ENCODE results near the gene ATAD3B.
A peak's percentile ranks its signal among the peaks of the same experiment; 100 is the strongest.
"Not testable (repeated sequence)": the region's sequence is repeated elsewhere in the genome, so short reads cannot be mapped to it uniquely, and the experiment has no call there.

Gene ATAD3B

DNA sequence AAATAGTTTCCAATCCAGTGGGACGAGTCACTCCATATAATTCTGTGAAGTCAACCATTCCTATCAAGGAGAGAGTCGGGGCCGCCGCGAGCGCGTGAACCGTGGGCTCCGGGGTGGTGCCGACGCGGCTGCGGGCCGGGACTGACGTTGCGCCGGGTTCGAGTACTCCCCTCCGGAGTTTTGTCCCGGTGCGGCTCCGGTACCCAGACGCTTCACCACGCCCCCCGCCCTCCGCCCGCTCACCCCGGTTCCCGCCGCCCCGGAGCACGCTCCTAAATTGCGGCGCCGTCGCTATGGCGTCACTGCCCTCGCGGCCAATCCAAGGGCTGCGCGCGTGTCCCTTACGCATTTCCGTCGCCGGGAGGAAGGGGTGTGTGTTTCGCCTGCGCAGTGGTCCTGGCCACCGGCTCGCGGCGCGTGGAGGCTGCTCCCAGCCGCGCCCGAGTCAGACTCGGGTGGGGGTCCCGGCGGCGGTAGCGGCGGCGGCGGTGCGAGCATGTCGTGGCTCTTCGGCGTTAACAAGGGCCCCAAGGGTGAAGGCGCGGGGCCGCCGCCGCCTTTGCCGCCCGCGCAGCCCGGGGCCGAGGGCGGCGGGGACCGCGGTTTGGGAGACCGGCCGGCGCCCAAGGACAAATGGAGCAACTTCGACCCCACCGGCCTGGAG, at the start of gene ATAD3B:
Gene ATAD3B (plus strand): TSS at position 377 of the 664 bp plus-strand sequence. CDS start 120 bp downstream, at position 497.
- peak; percentile 94 for DNase-seq (ENCODE audit: low spot score)

GRCh38 chr1:1421907-1422464, 49.6 kb upstream of the ATAD3B start:
- DNase-seq (ENCODE audit: low spot score), result peak; percentile 21

GRCh38 chr1:1422465-1423244, 48.9 kb upstream of the ATAD3B start:
- peak; percentile 5 for DNase-seq (ENCODE audit: low spot score)

DNA sequence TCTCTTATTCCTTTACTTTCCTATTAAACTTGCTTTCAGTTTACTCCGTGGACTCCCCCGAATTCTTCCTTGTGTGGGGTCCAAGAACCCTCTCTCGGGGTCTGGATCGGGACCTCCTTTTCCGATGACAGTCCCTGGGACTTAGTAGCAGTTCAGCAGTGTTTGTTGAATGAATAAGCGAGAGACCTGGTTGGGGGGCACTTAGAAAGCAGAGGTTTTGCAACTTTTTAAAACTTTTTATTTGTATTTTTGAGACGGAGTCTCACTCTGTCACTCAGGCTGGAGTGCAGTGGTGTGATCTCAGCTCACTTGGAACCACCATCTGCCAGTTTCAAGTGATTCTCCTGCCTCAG, 48.3 kb upstream of the ATAD3B start:
- DNase-seq (ENCODE audit: low spot score), result no peak

- DNase-seq (ENCODE audit: low spot score), result no peak
Measured at GRCh38 chr1:1424707-1425106, 46.9 kb upstream of the ATAD3B start.

GRCh38 chr1:1425426-1425752, 46.2 kb upstream of the ATAD3B start:
- DNase-seq (ENCODE audit: low spot score), result no peak

DNA sequence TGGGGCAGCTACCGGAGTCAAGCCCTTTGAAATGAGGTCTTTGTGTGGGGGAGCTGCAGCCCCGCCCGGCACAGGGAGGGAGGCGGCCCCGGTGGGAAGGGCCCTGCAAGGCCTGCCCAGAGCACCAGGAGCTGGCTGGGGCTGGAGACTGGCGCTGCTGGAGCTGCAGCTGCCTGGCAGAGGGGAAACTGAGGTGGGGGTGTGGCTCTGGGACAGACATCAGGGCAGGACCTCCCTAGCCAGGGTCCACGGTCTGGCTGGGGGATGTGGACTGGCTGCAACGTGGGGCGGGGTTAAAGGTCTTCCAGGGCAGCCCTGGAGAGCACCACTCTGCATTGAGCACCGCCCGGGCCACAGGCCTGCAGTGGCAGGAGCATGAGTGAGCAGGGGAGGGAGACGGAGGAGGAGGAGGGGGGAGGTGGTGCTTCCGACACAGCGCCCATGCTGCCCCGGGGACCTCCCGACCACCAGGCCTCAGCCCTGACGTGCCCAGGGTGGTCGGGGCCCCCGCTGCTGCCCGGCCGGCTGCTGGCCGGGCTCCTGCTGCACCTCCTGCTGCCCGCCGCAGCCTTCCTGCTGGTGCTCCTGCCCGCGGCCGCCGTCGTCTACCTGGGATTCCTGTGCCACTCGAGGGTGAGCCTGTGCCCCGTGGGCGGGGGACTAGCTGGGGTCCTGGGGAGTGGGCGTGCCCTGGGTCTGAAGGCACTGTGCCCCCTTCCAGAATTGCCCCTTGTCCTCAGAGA, 45.6 kb upstream of the ATAD3B start:
- peak; percentile 37 for DNase-seq (ENCODE audit: low spot score)

DNA sequence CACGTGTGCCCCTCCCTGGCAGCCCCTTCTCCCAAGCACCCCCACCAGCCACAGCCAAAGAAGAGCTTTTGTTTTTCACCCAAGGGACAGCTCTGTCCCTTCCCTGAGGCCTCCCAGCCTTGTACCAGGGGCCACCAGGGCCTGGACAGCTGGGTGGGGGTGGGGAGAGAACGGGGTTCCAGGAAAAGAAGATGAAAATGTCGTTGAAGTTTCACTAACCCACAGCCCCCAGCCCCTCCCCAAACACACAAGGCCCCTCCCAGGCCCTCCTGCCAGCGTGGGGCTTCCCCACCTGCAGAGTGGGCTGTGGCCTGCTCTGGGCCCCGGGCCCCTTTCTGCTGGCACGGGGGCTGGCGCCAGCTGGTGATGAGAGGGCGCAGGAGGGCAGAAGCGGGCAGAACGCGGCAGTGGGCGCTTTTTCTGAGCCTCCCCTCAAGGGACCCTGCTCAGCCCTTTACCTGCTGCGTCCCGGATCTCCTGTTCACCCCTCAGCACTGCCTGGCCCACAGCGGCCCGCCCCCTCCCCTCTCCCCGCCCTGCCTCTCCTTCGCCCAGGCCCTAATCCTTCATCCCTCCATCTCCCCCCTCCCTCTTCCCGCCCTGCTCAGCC, 45.0 kb upstream of the ATAD3B start:
- peak; percentile 67 for DNase-seq (ENCODE audit: low spot score)

- peak; percentile 70 for DNase-seq (ENCODE audit: low spot score)
Measured at GRCh38 chr1:1427106-1427819, 44.3 kb upstream of the ATAD3B start.

DNA sequence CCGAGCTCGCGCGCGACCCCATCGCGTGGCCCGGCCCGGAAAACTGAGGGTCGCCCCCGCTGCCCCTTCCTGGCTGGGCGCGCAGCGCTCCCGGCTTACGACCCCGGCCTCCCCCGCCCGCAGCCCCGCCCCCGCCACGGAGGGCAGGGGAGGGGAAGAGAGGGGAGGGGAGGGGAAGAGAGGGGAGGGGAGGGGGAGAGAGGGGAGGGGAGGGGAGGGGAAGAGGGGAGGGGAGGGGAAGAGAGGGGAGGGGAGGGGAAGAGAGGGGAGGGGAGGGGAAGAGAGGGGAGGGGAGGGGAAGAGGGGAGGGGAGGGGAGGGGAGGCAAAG, 43.8 kb upstream of the ATAD3B start:
- DNase-seq (ENCODE audit: low spot score), result no peak

DNA sequence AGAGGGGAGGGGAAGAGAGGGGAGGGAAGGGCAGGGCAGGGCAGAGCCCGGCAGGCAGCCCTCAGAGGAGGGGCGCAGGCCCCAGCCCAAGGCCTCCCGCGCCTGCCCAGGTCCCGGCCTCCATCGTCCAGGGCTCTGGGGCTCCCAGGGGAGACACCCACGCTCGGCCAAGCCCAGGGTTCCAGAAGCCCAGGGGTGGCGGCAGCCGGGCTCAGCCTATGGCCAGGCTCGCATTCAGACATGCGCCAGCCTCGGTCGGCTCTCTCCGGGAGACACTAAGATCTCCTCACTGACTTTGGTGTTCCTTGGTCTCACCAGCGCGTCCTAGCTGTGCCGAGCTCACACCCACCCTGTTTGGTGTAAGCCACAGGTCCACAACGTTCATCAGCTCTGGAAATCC, 43.4 kb upstream of the ATAD3B start:
- DNase-seq (ENCODE audit: low spot score), result peak; percentile 36

DNA sequence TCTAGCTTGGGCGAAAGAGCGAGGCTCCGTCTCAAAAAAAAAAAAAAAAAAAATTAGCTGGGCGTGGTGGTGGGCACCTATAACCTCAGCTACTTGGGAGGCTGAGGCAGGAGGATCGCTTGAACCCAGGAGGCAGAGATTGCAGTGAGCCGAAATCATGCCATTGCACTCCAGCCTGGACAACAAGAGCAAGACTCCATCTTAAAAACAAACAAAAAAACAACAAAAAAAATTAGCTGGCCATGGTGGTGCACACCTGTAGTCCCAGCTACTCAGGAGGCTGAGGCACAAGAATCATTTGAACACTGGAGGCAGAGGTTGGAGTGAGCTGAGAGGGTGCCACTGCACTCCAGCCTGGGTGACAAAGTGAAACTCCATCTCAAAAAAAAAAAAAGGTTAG, 42.6 kb upstream of the ATAD3B start:
- not testable (repeated sequence) for DNase-seq (ENCODE audit: low spot score)

DNA sequence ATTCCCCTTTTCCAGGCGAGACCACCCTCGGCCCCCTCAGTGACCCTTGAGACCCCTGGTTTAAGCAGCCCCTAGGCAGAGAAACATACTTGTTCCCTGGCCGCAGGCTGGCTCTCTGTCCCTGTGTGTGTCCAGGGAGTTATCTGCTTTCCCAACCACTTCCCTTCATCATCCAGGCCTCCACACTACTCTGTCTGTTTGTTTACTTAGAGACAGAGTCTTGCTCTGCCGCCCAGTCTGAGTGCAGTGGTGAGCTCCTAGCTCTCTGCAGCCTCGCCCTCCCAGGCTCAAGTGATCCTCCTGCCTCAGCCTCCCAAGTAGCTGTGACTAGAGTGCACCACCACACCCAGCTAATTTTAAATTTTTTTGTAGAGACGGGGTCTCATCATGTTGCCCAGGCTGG, 41.9 kb upstream of the ATAD3B start:
- no peak for DNase-seq (ENCODE audit: low spot score)

DNA sequence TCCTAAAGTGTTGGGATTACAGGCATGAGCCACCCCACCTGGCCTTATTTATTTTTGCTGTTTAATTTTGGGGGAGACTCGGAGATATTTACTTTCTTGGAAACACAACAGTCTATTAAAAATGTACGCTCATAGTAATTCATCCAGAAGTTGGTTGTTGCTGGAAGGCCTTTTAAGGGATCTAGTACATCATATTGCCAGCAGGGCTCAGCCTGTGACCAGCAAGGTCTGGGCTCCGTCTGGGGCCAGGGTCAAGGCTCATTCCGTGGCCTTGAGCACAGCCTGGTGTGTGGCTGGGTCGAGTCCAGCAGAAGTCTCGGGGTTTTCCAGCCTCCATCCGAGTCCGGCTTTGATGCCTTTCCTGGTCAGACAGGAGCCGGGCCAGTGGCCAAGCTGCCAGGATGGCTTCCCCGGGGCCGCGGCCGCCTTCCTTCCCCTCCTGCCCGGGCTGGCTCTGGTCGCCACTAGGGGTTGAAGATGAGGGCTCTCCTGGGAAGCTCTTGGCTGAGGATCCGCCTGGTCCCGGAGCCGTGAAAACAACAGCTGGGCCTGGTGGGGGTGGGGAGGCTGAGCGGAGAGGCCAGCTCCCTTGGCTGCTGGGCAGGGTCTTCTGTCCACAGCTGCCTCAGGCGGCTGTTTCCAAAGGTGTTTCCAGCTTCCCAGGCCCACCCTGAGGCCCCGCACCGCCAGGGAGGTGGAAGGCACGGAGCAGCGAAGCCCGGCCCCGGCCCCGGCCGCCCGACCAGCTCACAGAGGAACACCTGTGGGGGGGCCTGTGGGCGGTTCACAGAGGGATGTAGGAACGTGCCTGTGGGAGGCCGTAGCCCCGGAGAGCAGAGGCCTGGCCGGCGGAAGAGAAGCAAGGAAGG, 41.2 kb upstream of the ATAD3B start:
- DNase-seq (ENCODE audit: low spot score), result peak; percentile 79

GRCh38 chr1:1430992-1431844, 40.3 kb upstream of the ATAD3B start:
- no peak for DNase-seq (ENCODE audit: low spot score)

- DNase-seq (ENCODE audit: low spot score), result no peak
Measured at GRCh38 chr1:1431845-1432273, 39.7 kb upstream of the ATAD3B start.

DNA sequence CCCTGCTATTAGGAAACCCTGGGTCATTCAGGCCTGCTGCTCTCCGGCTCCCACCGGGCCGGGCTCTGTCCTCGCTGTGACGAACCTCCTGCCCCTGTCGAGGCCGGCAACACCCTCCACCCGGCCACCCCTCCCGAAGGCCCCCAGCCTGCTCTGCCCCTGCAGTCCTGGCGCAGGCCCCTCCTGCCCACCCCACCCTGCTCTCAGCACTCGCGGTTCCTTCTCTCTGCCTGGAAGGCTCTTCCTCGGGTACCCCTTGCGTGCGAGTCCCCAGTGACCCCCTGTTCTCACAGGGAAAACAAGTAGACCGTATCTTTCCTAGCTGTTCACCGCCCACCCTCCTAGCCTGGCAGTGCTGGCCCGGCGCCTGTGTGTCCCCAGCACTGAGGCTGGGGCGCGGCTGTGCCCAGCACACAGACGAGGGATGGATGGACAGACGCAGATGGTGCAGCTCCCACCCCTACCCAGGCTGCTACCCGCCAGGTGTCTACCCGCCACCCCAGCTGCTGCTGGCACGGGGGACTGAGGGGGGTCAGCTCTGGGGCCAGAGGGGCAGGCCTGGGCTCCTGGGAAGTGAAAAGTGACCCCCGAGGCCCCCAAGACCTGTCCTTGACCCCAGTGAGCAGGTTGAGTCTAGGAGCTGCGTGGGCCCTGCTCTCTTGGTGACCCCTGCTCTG, 39.2 kb upstream of the ATAD3B start:
- no peak for DNase-seq (ENCODE audit: low spot score)

GRCh38 chr1:1432951-1433803, 38.4 kb upstream of the ATAD3B start:
- peak; percentile 51 for DNase-seq (ENCODE audit: low spot score)

Data from D341Med (cell line).